GM19324 (cell line): ENCODE measurements around the gene EEF2K.

Source experiments
- ATAC-seq: cut with Tn5 transposase; IDR thresholded peaks from one replicate; pipeline ENCODE4 v1.9.1; 2021; ENCODE audit warnings: mild to moderate bottlenecking, moderate library complexity; ENCODE audit not compliant: unreplicated experiment, low FRiP score

EEF2K gene

DNA sequence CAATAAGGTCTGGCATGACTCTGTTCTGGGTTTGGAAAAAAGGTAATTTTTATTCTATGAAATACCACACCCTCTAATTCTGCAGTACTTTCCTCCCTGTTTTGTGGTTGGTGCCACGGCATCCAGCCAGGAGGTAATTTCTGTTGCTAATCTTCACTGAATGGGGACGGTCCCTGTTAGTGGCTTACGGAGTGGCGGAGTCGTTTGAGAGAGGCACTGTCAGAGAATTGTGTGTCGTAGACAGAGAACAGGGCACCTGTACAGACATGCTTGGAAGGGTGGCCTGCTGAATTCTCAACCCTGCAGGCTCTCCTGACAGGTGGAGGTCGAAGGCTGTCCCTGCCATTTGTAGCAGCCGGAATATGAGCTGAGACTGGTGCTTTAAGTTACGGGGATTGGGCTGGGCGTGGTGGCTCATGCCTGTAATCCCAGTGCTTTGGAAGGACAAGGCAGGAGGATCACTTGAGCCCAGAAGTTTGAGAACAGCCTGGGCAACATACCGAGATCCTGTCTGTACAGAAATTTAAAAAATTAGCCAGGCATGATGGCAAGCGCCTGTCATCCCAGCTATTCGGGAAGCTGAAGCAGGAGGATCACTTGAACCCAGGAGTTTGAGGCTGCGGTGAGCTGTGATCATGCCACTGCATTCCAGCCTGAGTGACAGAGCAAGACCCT lies 33.2 kb downstream of the EEF2K start:
- ATAC-seq: no peak

GRCh38 chr16:22240023-22240710 lies 34.1 kb downstream of the EEF2K start:
- ATAC-seq: no peak

DNA sequence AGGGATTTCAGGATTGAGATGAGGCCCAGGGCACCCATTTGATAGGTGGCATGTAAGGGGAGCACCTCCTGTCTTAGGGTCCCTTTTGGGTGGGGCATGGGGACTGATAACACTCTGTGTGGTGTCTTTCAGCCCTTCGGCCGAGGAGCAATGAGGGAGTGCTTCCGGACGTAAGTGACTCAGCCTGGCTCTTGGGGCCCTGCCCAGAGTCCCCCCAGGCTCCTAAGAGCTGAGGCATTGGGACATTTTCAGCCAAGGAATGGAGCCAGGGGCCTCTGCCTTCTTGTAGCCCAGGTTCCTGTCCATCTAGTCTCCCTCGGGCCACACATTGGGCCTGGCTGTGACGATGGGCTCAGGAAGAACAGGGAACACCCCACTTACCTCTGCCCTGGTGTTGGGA lies 44.4 kb downstream of the EEF2K start:
- no peak for ATAC-seq

DNA sequence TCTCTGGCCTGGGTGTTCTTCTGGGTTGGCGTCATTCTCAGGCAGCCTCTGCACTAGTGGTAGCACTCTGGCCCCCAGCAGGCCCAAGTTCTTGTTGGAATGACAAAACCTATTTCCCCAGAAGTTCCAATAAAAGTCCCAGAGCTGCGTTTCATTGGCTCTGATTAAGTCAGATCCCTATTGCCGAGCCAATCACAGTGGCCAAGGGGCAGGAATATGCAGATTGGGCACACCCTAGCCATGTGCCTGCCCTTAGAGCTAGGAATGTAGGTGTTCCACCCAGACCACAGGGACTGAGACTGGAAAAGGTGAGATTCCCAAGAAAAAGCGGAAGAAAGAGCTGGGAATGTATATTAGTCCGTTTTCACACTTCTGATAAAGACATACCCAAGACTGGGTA lies 46.2 kb downstream of the EEF2K start:
- no peak for ATAC-seq

DNA sequence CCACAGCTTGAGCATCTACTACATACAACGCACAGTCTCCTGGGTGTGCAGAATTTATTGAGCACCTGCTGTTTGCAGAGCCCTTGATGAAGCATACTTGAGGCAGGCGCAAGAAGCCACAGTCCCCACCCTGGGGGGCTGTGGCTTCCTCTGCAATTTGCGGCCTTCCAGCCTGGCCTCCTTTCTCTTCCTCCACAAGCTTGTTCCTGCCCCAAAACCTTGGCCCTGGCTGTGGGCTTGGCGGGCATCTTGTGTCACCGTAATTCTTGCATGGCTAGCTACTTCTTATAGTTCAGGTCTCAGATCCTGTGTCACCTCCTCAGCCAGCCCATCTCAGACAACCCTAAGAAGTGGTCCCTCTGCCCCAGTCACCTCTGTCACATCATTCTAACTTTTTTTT lies 47.2 kb downstream of the EEF2K start:
- ATAC-seq: no peak

GRCh38 chr16:22255335-22255734 lies 49.3 kb downstream of the EEF2K start:
- ATAC-seq: no peak

- no peak for ATAC-seq
Observed at GRCh38 chr16:22257440-22257839, 51.4 kb downstream of the EEF2K start.

- ATAC-seq: no peak
Observed at GRCh38 chr16:22260490-22260889, 54.4 kb downstream of the EEF2K start.

- no peak for ATAC-seq
Observed at GRCh38 chr16:22262460-22262859, 56.4 kb downstream of the EEF2K start.

GRCh38 chr16:22264786-22265185 lies 58.7 kb downstream of the EEF2K start:
- no peak for ATAC-seq

DNA sequence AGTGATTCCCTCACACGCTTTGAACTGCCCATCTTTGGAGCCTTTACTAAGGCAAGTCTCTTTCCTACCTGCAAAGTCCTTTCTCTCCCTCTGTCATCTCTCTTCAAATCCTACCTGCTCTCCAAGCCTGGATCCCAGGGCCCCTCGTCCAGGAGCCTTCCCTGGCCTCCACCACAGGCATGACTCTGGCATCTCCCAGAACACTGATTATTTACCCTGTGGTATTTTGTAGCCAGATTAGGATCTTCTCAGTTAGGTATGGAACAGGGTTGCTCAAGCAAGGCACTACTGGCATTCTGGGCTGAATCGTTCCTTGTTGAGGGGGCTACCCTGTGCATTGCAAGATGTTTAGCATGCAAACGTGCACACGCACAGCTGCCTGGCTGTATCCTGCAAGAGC lies 59.3 kb downstream of the EEF2K start:
- ATAC-seq: no peak

DNA sequence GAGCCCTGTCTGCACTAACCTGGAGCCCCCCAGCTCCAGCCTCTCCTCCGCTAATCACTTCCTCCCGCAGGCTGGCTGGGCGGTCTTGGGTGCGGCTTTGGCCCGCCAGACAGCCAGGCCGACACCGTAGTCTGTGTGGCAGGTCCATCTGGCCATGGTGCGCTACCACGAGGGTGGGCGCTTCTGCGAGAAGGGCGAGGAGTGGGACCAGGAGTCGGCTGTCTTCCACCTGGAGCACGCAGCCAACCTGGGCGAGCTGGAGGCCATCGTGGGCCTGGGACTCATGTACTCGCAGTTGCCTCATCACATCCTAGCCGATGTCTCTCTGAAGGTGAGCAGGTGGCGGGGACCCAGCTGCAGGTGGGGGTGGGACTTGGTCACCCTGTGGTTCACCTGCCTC lies 60.5 kb downstream of the EEF2K start:
- no peak for ATAC-seq

- ATAC-seq: no peak
Observed at GRCh38 chr16:22267764-22268163, 61.7 kb downstream of the EEF2K start.

GRCh38 chr16:22270525-22270924 lies 64.4 kb downstream of the EEF2K start:
- no peak for ATAC-seq

DNA sequence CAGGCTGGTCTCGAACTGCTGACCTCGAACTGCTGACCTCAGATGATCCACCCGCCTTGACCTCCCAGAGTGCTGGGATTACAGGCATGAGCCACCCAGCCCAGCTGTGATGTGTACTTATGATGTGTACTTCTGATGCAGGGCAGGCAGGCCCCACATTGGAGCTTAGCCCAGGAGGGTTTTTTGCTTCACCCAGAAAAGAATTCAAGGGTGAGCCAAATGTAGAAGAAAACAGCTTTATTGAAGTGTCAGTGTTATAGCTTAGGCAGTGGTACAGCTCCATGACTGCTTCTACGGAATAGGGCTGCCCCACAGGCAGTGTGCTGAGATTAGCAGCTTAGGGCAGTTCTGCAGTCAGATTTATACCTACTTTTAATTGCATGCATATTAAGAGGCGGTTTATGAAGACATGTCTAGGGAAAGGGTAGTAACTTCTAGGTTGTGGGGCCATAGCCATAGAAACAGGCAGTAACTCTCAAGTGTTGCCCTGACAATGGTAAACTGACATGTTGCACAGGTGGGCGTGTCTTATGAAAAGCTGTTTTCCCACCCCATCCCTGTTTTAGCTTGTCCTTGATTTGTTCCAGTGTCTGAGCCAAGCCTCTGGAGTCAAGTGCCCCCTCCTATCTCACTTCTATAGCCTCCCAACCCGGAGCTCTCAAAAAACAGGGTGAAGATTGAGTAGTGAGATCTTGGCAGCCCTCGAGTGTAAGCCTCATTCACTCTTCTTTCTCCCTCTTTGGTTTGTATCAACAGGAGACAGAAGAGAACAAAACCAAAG lies 67.0 kb downstream of the EEF2K start:
- ATAC-seq: no peak

DNA sequence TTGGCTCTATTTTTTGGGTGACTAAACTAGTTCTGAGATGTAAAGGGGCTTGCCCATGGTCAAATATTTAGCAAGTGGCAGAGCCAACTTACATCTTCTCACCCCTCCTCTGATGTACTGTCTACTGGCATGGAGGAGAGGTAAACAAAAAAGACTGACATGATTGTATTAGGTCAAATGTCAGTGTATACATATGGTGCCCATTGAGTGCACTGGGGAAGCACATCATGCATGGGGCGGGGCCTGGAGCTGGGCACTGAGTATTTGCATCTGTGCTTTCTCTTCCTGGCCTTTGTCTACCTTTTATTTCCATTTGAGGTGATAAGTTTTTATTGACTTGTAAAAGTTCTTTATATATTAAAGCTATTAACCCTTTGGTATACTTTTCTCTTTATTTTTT lies 68.8 kb downstream of the EEF2K start:
- ATAC-seq: no peak

- ATAC-seq: no peak
Observed at GRCh38 chr16:22278441-22279230, 72.6 kb downstream of the EEF2K start.

DNA sequence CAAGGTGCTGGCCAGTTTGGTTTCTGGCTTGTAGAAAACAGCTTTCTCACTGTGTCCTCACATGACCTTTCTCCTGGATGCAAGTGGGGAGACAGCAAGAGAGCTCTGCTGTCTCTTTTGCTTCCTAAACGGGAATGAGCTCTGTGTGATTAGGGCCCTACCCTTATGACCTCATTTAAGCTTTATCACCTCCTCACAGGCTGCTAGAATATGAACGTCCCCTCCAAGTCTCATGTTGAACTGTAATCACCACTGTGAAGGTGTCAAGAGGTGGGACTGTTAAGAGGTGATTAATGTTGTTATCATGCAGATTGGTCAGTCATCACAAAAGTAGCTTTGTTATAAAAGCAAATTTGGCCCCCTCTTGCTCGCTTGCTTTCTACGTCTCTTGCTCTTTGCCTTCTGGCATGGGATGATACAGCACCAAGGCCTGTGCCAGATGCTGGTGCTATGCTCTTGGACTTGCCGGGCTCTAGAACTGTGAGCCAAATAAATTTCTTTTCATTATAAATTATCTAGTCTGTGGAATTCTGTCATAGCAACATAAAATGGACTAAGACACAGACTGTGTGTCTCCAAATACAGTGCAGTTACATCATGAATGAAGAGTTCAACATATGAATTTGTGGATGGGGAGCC lies 76.3 kb downstream of the EEF2K start:
- ATAC-seq: no peak

DNA sequence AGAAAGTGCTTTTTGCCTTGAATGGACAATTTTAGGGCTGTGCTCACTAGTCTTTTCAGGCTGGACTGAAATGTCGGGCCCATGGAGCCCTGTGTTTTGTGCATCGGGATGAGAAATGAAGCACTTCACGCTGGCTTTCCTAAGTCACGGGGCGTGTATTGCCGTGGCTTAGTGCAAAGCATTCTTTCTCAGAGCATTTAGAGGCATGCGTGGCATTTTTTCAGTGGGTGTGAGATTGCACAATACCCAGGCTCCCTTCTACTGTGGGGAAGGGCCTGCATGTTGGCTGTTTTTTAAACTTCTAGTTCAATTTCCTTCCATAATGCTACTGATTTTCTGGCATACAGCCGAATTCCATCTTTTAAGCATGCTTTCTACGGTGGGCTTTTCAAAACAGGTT lies 78.6 kb downstream of the EEF2K start:
- no peak for ATAC-seq

DNA sequence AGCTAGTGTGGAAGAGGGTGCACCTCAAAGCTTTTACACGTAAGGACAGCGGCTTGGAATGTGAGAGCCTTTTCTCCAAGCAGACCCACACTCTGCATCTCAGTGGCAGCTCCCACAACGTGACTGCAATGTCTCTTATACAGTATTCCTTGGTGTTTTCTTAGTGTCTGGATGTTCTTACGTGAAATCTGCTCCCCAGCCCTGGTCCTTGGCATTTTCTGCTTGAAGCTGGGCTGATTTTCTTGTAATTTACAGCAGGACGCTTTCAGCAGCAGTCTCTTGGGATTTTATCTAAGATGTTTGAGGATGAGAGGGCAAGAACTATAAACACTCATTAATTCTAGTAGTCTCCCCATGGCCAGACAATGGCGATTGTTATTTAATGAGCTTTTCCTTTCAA lies 79.0 kb downstream of the EEF2K start:
- no peak for ATAC-seq
